Prostate gland (tissue), 2 donors: ENCODE measurements around the gene OVCA2. TPM values are rescaled to one million over a fixed set of nuclear protein-coding genes. Genes with fewer than 3 reads are reported as not detected.

Experiments used
- DNase-seq: peaks from one replicate; pipeline ENCODE4 v3.0.0-alpha.2; 2019; ENCODE audit warnings: low spot score
- H3K27ac ChIP-seq, 2 donors: fragments of 200-600 bp; sonication (generic); 2 replicates each; pipeline ENCODE4 v1.5.1; 2017 to 2019
- H3K27me3 ChIP-seq: fragments of 200-600 bp; sonication (generic); replicated peaks from 2 replicates; pipeline ENCODE4 v1.5.1; 2019; ENCODE audit not compliant: insufficient read depth
- H3K36me3 ChIP-seq, 2 donors: fragments of 200-600 bp; sonication (generic); 1 replicate in 1 of 2; 2 replicates in 1 of 2; pipeline versions ENCODE4 v1.5.1 to v1.8.1; 2017 to 2019
- H3K4me1 ChIP-seq: fragments of 200-600 bp; sonication (generic); replicated peaks from 2 replicates; pipeline ENCODE4 v1.5.1; 2019
- H3K4me3 ChIP-seq, 2 donors: fragments of 200-600 bp; sonication (generic); 2 replicates each; pipeline ENCODE4 v1.5.1; 2017 to 2019
- H3K9me3 ChIP-seq: fragments of 200-600 bp; sonication (generic); 2 replicates; pipeline ENCODE4 v1.5.1; 2017
- CTCF ChIP-seq, 4 experiments: fragments of 200-600 bp in 2 of 4; fragments of 450-650 bp in 2 of 4; sonication (generic) in 2 of 4; IDR thresholded peaks; 1 replicate in 3 of 4; 2 replicates in 1 of 4; pipeline ENCODE4 v1.5.1; 2016 to 2019; ENCODE audit warnings: antibody characterized with exemption in 4 of 4, mild to moderate bottlenecking in 2 of 4, moderate library complexity in 2 of 4
- POLR2A ChIP-seq: fragments of 450-650 bp; IDR thresholded peaks from one replicate; pipeline ENCODE4 v1.6.1; 2016; ENCODE audit warnings: antibody characterized with exemption, mild to moderate bottlenecking
- POLR2AphosphoS5 ChIP-seq: sonication (generic); formaldehyde crosslinking; IDR thresholded peaks from one replicate; pipeline ENCODE4 v1.6.1; 2017; ENCODE audit warnings: antibody characterized with exemption
- WGBS: methylation state at CpG from one replicate; pipeline ENCODE4 v1.1.5; 2018; 5-methylcytosine and 5-hydroxymethylcytosine counted together
- intact Hi-C: fragments of 100-400 bp; cut with DNase I; formaldehyde crosslinking; loops from one replicate; pipeline ENCODE4 v1.14.2; 2022
- total RNA-seq, 2 donors: library from RNA; depleted of rRNA; stranded (reverse); fragments of >200 nt; gene quantifications; one replicate each; pipeline ENCODE4 v1.1.0, GENCODE V29; 2016

Gene OVCA2
- total RNA-seq, 2 donors from 2014 or later, result 52.2 to 57.5 TPM

- no peaks in the 10 kb centered on the region for H3K9me3 ChIP-seq
- no peaks in the 10 kb centered on the region for H3K36me3 ChIP-seq
- H3K4me3 ChIP-seq, result no peak overlapping the region
- no peaks in the 10 kb centered on the region for H3K27me3 ChIP-seq
- DNase-seq, result no peak
- 88% methylated on average over 8 of the region's 8 CpGs for WGBS
- no peak overlapping the region for H3K27ac ChIP-seq
- intact Hi-C loops, result no loop called here
- TF ChIP-seq CTCF (IDR thresholded peaks at IDR 0.05) (no peak), POLR2AphosphoS5 (no peak), POLR2A (no peak)
- no peaks in the 10 kb centered on the region for H3K4me1 ChIP-seq
Measured at GRCh38 chr17:2019723-2020122, 22.1 kb upstream of the OVCA2 start.

- TF ChIP-seq CTCF (IDR thresholded peaks at IDR 0.05) (no peak), POLR2AphosphoS5 (no peak)
- 69% methylated on average over 8 of the region's 8 CpGs for WGBS
- H3K27ac ChIP-seq, result no peak overlapping the region
- intact Hi-C loops, result no loop called here
- no peaks in the 10 kb centered on the region for H3K27me3 ChIP-seq
- H3K36me3 ChIP-seq, result no peaks in the 10 kb centered on the region
- H3K9me3 ChIP-seq, result no peaks in the 10 kb centered on the region
- H3K4me3 ChIP-seq, result no peak overlapping the region
- H3K4me1 ChIP-seq, result no peaks in the 10 kb centered on the region
- no peak for DNase-seq
Measured at GRCh38 chr17:2020721-2021120, 21.1 kb upstream of the OVCA2 start.

- DNase-seq, result no peak
- intact Hi-C loops, result no loop called here
- Histone ChIP-seq H3K36me3 (no peaks in the 10 kb centered on the region), H3K27me3 (no peaks in the 10 kb centered on the region), H3K9me3 (no peaks in the 10 kb centered on the region), H3K27ac (no peak overlapping the region), H3K4me3 (no peak overlapping the region), H3K4me1 (no peaks in the 10 kb centered on the region)
- TF ChIP-seq POLR2AphosphoS5 (no peak), CTCF (IDR thresholded peaks at IDR 0.05) (no peak), POLR2A (no peak)
- WGBS, result 91% methylated on average over 15 of the region's 15 CpGs
Measured at GRCh38 chr17:2022647-2023240, 19.1 kb upstream of the OVCA2 start.

- Histone ChIP-seq H3K4me3 (peak overlapping the region in 1 of 2 donors; percentile 54), H3K27me3 (no peaks in the 10 kb centered on the region), H3K9me3 (no peaks in the 10 kb centered on the region), H3K27ac (no peak overlapping the region), H3K36me3 (no peaks in the 10 kb centered on the region), H3K4me1 (no peaks in the 10 kb centered on the region)
- no peak for DNase-seq
- intact Hi-C loops, result no loop called here
- WGBS, result 81% methylated on average over 16 of the region's 16 CpGs
- no peak for TF ChIP-seq CTCF (IDR thresholded peaks at IDR 0.05)
- no peak for TF ChIP-seq POLR2AphosphoS5
- no peak for TF ChIP-seq POLR2A
Measured at GRCh38 chr17:2023256-2023655, 18.6 kb upstream of the OVCA2 start.

GRCh38 chr17:2023692-2024571, 17.9 kb upstream of the OVCA2 start:
- H3K4me3 ChIP-seq, result peak overlapping the region; percentile 54 to 66
- peak overlapping the region; percentile 1 to 6 for H3K27ac ChIP-seq
- WGBS, result under 1% methylated on average over 61 of the region's 85 CpGs
- no peak for DNase-seq
- H3K36me3 ChIP-seq, result no peaks in the 10 kb centered on the region
- intact Hi-C loops, result no loop called here
- H3K9me3 ChIP-seq, result no peaks in the 10 kb centered on the region
- TF ChIP-seq CTCF (IDR thresholded peaks at IDR 0.05), result no peak
- no peak for TF ChIP-seq POLR2A
- no peak for TF ChIP-seq POLR2AphosphoS5
- no peaks in the 10 kb centered on the region for H3K4me1 ChIP-seq
- H3K27me3 ChIP-seq, result no peaks in the 10 kb centered on the region
